HAP-1 (cell line): ENCODE measurements around the gene ST8SIA5.

Experiments used
- DNase-seq, 2 experiments: peaks; one replicate each; pipeline ENCODE4 v3.0.0-alpha.2; 2016 to 2020; ENCODE audit warnings: low spot score in 2 of 2
- H3K27me3 ChIP-seq: fragments of 250-450 bp; sonication (Bioruptor Pico); 2 replicates; pipeline ENCODE4 v1.5.1; 2020; ENCODE audit warnings: low read depth, mild to moderate bottlenecking, moderate library complexity
- H3K36me3 ChIP-seq: fragments of 250-450 bp; sonication (Bioruptor Pico); replicated peaks from 2 replicates; pipeline ENCODE4 v1.5.1; 2020; ENCODE audit warnings: mild to moderate bottlenecking
- H3K4me1 ChIP-seq: fragments of 250-450 bp; sonication (Bioruptor Pico); 2 replicates; pipeline ENCODE4 v1.5.1; 2020; ENCODE audit warnings: mild to moderate bottlenecking
- H3K4me3 ChIP-seq: fragments of 250-450 bp; sonication (Bioruptor Pico); 2 replicates; pipeline ENCODE4 v1.5.1; 2020; ENCODE audit warnings: mild to moderate bottlenecking, moderate library complexity
- H3K9me3 ChIP-seq: fragments of 250-450 bp; sonication (Bioruptor Pico); 2 replicates; pipeline ENCODE4 v1.5.1; 2020; ENCODE audit warnings: mild to moderate bottlenecking, moderate library complexity
- in situ Hi-C: fragments of 300-500 bp; cut with MboI; formaldehyde crosslinking; loops from 3 replicates; pipeline ENCODE4 v1.14.3; 2020; ENCODE audit warnings: low sequenced_read_pairs, inconsistent platforms, mixed read lengths

ST8SIA5 gene

DNA sequence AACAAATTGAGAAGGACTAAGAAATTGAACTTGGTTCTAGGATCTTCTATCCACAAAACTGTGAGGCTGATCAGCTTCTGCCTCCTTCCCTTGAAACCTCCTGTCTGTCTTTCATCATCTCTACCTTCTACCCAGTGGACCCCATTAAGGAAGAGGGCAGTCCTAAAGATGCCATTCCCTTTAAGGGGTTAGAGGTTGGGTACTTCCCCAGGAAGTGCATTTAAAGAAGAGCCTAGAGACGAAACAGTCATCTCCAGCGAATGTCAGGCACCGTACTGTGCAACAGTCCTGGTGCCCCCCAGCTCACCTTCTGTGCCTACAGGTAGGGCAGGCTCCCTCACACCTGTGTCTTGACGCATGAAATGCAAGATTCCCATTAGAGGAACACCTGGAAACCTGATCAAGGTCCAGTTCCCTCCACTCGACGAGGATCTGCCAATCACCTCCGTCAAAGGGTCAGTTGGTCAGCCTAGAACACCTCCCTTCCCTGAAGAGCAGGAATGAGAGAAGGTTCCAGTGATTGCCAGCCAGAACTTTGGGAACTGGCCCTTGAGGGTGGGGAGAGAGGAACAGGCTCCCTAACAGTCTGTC, 120.7 kb downstream of the ST8SIA5 start:
- peaks cover 3% of the 10 kb centered on the region; the same call in 1 of the 2 replicates for H3K27me3 ChIP-seq
- H3K9me3 ChIP-seq = no peaks in the 10 kb centered on the region
- no peak overlapping the region for H3K4me3 ChIP-seq
- H3K4me1 ChIP-seq = no peaks in the 10 kb centered on the region
- no peak for DNase-seq
- in situ Hi-C loops = no loop called here
- no peaks in the 10 kb centered on the region for H3K36me3 ChIP-seq

DNA sequence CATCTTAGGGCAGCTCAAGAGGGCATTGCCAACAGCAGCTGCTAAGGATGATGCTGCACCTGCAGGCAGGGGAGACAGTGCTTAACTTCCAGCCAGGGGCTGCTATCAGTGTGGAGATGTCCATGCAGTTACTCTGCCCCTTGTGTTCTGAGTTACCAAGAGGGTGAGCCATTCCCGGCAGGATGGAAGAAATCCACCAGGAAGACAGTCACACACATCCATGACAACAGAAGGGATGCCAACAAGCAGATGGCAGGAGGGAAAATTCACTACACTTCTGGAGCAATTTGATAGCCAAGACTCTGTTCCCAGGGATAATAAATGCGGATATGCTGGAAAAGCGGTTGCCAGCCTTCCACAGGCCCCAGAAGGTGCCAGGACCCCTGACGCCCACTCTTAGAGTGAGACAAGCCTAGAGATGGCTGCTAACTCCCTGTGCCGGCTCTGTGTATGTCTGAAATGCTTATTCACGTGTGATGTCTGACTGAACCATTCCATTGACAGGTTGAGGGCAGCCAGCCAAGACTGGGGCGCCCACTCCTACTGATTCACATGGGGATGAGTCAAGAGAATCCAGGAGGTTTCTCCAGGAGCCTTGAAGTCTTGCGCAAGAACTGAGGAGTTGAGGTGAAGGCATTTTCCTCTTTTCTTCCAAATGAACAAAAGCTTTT, 124.3 kb downstream of the ST8SIA5 start:
- Histone ChIP-seq H3K27me3 (no peaks in the 10 kb centered on the region), H3K36me3 (no peaks in the 10 kb centered on the region), H3K4me1 (no peaks in the 10 kb centered on the region), H3K4me3 (no peak overlapping the region), H3K9me3 (no peaks in the 10 kb centered on the region)
- DNase-seq = no peak
- in situ Hi-C loops = no loop called here

DNA sequence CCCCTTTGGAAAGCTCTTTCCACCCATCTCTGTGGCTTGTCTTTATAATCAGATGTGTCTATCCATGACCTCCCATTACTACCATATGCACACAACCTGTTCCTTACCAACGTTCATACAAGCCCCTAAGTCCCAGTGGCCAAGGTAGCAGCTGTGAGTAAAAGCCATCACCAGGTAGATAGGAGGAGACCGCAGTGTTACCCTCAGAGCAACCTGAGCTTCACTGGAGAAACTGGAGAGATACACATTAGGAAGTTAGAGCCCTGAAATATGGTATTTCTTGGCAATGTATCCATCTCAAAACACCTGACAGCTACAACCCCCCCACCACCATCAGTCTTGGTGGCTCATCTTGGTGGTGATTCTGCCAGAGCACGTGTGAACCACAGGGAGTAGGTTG, 125.9 kb downstream of the ST8SIA5 start:
- Histone ChIP-seq H3K4me3 (no peak overlapping the region), H3K4me1 (no peaks in the 10 kb centered on the region), H3K36me3 (no peaks in the 10 kb centered on the region), H3K9me3 (no peaks in the 10 kb centered on the region), H3K27me3 (no peaks in the 10 kb centered on the region)
- no peak for DNase-seq
- in situ Hi-C loops = no loop called here

DNA sequence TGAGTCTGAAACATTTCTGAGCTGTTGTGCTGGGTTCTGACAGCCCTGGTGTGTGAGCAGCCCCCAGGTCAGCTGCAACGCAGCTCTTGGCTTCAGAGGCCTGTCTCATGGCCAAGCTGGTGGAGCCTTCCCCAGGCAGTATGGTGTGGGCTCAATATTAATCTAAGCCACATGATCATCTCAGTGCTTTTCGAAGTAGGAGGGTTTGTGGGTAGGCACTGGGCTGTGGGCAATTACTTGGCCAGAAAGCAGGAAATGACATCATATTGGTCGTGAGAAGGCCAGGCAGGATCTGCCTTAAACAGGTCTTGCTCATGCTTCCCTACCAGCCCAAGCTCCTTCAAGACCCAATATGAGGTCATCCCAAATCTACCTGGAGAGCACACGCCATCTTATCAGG, 126.7 kb downstream of the ST8SIA5 start:
- Histone ChIP-seq H3K27me3 (no peaks in the 10 kb centered on the region), H3K4me1 (no peaks in the 10 kb centered on the region), H3K4me3 (no peak overlapping the region), H3K9me3 (no peaks in the 10 kb centered on the region), H3K36me3 (no peaks in the 10 kb centered on the region)
- DNase-seq = no peak
- in situ Hi-C loops = no loop called here

DNA sequence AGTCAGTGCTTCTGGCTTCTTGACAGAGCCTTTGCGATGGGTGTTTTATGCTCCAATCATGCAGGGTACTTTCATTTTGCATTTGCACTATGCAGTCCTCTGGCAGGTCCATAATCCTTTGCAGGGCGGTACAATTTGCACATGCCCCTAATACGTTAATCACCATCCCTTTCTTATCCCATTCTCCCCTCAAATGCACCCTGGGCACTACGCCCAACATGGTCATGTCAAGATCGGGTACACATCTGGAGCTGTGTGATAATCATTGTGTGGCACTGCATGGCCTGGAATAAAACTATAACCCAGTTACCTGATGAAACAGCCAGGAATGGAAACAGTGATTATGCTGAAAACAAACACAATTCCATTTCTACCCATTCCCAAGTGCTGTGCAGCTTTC, 127.5 kb downstream of the ST8SIA5 start:
- in situ Hi-C loops = no loop called here
- Histone ChIP-seq H3K36me3 (no peaks in the 10 kb centered on the region), H3K9me3 (no peaks in the 10 kb centered on the region), H3K4me3 (no peak overlapping the region), H3K27me3 (no peaks in the 10 kb centered on the region), H3K4me1 (no peaks in the 10 kb centered on the region)
- DNase-seq = no peak

DNA sequence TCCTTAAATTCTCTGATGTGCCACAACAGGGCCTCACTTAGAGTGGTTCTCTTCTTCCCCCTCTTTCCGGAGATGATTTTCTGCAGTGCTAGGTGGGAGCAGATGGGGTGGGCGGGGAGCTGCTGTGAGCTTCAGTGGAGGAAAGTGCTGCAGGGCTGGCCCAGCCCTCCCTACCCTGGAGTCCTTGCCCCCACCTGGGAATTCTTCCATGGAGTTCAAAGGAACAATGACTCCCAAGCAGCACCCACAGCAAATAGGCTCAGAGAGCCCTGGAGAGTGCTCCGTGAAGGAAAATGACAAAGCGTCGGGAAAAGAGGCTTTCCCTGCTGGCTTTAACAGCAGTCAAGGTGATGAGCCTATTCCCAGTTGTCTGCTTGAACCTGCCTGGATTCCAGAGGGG, 128.6 kb downstream of the ST8SIA5 start:
- Histone ChIP-seq H3K27me3 (no peaks in the 10 kb centered on the region), H3K4me1 (no peaks in the 10 kb centered on the region), H3K36me3 (no peaks in the 10 kb centered on the region), H3K4me3 (no peak overlapping the region), H3K9me3 (no peaks in the 10 kb centered on the region)
- in situ Hi-C loops = no loop called here
- no peak for DNase-seq

DNA sequence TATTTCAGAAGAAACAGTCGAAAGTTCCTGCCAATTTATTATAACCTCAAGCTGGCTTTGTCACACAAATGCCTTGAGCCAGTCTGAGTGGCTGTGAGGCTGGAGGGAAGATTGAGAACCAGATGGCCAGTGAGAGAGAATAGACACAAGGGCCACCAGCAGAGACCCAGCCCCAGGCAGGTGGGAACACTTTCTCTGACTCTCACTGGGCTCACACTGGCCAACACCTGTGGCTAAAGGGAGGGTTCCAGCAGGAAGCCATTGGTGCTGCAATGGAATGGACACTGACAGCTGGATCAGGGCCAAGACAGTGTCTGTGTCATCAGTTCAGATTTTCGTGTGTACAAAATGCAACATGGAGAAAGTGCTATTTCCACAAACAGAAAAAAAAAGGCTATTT, 129.7 kb downstream of the ST8SIA5 start:
- no peaks in the 10 kb centered on the region for H3K36me3 ChIP-seq
- no peak for DNase-seq
- H3K9me3 ChIP-seq = no peaks in the 10 kb centered on the region
- no peaks in the 10 kb centered on the region for H3K4me1 ChIP-seq
- in situ Hi-C loops = no loop called here
- no peaks in the 10 kb centered on the region for H3K27me3 ChIP-seq
- H3K4me3 ChIP-seq = no peak overlapping the region

DNA sequence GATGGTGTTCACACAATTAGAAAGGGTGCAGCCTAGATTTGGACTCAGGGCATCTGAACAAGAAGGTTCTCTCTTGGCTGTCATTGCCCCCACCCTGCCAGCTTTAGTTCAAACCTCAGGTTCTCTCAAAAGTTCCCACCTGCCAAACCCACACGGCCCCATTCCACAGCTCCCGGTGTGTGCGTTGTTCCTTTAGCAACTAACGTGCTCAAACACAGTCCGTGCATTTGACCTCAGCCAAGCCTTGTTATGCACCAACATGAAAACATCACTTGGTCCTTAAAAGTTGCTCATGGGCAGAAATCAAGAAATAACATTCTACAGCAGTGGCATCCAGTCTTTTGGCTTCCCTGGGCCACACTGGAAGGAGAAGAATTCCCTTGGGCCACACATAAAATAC, 131.8 kb downstream of the ST8SIA5 start:
- in situ Hi-C loops = no loop called here
- H3K4me3 ChIP-seq = no peak overlapping the region
- no peak for DNase-seq
- H3K4me1 ChIP-seq = no peaks in the 10 kb centered on the region
- H3K27me3 ChIP-seq = no peaks in the 10 kb centered on the region
- no peaks in the 10 kb centered on the region for H3K9me3 ChIP-seq
- H3K36me3 ChIP-seq = no peaks in the 10 kb centered on the region

DNA sequence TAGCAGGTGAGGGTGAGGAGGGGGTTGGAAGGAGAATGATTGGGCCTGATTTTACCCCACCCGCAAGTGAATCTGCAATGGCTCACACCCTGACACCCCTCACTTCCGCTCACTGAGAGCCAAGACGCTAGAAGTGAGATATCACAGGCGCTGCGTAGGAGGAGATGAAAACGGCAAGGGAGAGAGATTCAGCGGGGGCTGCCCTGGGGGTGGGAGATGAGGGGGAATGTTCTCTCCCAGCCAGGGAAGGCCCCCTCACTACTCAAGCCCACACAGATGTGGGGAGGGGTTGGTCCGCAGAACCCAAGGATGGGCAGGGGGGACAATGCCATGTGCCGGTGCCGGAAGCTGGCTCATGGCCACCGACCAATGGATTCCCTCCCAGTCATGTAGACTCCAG, 132.7 kb downstream of the ST8SIA5 start:
- H3K36me3 ChIP-seq = no peaks in the 10 kb centered on the region
- no peaks in the 10 kb centered on the region for H3K4me1 ChIP-seq
- in situ Hi-C loops = no loop called here
- DNase-seq = no peak
- H3K4me3 ChIP-seq = no peak overlapping the region
- H3K9me3 ChIP-seq = no peaks in the 10 kb centered on the region
- no peaks in the 10 kb centered on the region for H3K27me3 ChIP-seq

DNA sequence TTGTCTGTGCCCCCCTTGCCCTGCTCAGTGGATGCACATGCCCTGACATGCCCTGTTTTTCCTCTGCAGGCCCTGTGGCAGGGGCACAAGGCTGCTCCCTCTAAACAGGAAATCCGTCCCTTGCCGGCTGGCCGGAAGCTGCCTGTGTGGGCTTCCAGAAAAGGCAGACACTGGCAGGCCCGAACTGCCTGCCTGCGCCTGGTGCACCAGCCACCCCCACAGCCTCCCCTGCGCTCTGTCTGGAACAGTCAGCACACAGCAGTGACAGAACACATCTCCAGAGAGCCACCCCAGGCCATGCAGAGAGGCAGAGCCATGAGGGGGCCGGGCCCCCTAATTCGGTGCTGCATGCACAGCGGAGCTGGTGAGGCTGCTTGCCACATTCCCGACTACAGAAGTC, 133.3 kb downstream of the ST8SIA5 start:
- H3K36me3 ChIP-seq = no peaks in the 10 kb centered on the region
- no peak overlapping the region for H3K4me3 ChIP-seq
- DNase-seq = no peak
- no peaks in the 10 kb centered on the region for H3K27me3 ChIP-seq
- in situ Hi-C loops = no loop called here
- H3K9me3 ChIP-seq = no peaks in the 10 kb centered on the region
- H3K4me1 ChIP-seq = no peaks in the 10 kb centered on the region

DNA sequence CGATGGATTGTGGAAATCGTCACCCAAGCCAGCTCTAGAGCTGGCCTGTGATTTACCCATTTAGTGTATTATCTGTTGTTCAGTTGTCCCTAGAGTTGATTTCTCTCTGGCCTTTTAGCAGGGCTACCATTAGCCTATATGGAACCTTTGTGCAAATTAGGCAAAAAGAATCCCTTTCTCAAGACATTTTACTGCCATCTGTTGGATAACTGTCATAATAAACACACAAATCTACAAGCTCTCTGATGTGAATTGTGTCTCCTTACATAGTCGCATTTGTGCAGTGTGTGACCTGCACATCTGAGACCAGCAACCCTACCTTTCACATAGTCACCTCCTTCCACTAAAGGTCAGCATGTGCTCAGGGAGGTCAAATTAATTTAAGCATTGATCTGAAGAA, 133.9 kb downstream of the ST8SIA5 start:
- no peaks in the 10 kb centered on the region for H3K36me3 ChIP-seq
- H3K4me1 ChIP-seq = no peaks in the 10 kb centered on the region
- no peaks in the 10 kb centered on the region for H3K9me3 ChIP-seq
- H3K4me3 ChIP-seq = no peak overlapping the region
- no peak for DNase-seq
- in situ Hi-C loops = no loop called here
- no peaks in the 10 kb centered on the region for H3K27me3 ChIP-seq

DNA sequence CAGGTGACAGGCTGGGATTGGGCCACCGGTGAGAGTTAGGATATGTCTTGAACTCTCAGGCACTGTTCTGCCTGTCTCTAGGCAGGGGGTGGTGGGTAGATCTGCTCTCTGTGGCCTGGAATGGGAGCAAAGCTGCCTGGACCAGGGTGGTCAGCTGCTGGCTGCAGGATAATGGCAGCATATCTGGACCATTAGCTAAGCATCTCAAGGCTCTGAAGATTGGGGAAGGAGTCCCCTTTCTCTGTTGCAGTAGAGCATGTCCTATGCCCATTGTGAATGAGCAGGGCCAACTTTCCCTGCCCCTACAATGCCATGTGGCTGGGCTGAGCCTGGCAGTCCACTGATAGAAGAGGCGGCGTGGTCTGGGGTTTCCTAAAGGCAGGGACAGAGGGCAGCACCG, 134.4 kb downstream of the ST8SIA5 start:
- H3K36me3 ChIP-seq = no peaks in the 10 kb centered on the region
- H3K27me3 ChIP-seq = no peaks in the 10 kb centered on the region
- no peaks in the 10 kb centered on the region for H3K4me1 ChIP-seq
- in situ Hi-C loops = no loop called here
- H3K4me3 ChIP-seq = no peak overlapping the region
- H3K9me3 ChIP-seq = no peaks in the 10 kb centered on the region
- no peak for DNase-seq

DNA sequence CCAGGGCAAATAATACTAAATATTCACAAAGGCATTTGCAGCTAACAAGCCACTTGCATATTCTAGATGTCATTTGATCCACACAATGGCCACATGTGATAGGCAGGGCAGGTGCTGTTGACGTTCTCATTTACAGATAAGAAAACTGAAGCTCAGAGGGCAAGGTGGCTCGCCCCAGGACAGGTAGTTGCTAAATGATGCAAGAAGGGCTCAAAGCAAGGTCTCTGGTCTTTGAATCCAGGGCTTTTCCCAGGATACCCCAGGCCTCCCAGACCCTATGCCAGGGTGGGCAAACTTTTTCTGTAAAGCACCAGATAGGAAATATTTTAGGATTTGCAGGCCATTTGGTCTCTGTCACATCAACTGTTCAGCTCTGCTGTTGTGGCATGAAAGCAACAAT, 135.0 kb downstream of the ST8SIA5 start:
- Histone ChIP-seq H3K4me1 (no peaks in the 10 kb centered on the region), H3K4me3 (no peak overlapping the region), H3K9me3 (no peaks in the 10 kb centered on the region), H3K27me3 (0 out of 2 replicates have a peak, but pooled peaks cover 2% of the 10 kb centered on the region), H3K36me3 (no peaks in the 10 kb centered on the region)
- DNase-seq = no peak
- in situ Hi-C loops = no loop called here

DNA sequence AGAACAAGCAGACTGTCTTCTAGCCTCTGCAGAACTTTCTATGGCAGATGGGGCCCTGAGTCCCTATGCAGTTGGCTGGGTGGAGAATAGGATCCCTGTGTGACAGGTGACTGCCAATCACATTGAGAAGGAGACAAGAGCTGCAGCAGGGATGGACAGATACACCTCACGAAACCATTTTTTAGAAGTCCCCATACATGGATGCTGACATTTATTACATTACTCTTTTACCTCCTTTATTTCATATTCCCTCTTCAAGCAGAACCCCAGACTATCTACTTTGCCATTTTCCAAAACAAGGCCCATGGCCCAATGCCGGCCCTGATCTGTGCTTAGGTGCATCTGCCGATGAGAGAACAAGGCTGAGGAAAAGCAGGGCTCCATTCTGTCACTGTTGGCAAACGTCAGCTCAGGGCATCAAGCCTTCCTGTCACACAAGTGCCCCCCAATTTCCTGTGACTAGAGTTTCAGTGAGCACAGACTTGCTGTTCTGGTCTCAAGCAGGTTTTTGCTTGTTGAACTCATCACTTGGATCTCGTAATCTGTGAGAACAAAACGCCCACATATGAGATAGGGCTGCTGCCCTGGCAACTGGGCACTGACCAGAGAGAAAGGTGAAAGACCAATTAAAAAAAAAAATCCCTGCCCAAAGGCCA, 135.6 kb downstream of the ST8SIA5 start:
- no peak for DNase-seq
- no peaks in the 10 kb centered on the region for H3K36me3 ChIP-seq
- no peak overlapping the region for H3K4me3 ChIP-seq
- H3K27me3 ChIP-seq = 0 out of 2 replicates have a peak, but pooled peaks cover 2% of the 10 kb centered on the region
- no peaks in the 10 kb centered on the region for H3K9me3 ChIP-seq
- no peaks in the 10 kb centered on the region for H3K4me1 ChIP-seq
- in situ Hi-C loops = no loop called here
